Adipose tissue (tissue), 3 donors: ENCODE results near the gene UNC13D. TPM values are rescaled to one million over a fixed set of nuclear protein-coding genes. Genes with fewer than 3 reads are reported as not detected.
A peak's percentile ranks its signal among the peaks of the same experiment; 100 is the strongest.
"Not testable (repeated sequence)": the region's sequence is repeated elsewhere in the genome, so short reads cannot be mapped to it uniquely, and the experiment has no call there.

Source experiments
- H3K27ac ChIP-seq: one replicate; pipeline ENCODE4 v1.5.1; 2013; ENCODE audit warnings: low read depth, low read length
- WGBS, 3 donors: extraction: QIAGEN DNeasy Blood & Tissue Kit; methylation state at CpG; one replicate each; pipeline ENCODE4 v1.1.7; 2013; 5-methylcytosine and 5-hydroxymethylcytosine counted together
- polyA plus RNA-seq, 3 donors: library from polyadenylated mRNA; stranded (reverse); fragments of 200-250 nt; gene quantifications; one replicate each; pipeline ENCODE4 v1.2.3, GENCODE V29; 2013
- donor health status: healthy with polysubstance abuse.
- donor health status: Bipolar disorder and iron deficiency.
- donor health status: healthy.

UNC13D gene
- polyA plus RNA-seq, 3 donors: 6.3 to 13.5 (median 10.1) TPM

DNA sequence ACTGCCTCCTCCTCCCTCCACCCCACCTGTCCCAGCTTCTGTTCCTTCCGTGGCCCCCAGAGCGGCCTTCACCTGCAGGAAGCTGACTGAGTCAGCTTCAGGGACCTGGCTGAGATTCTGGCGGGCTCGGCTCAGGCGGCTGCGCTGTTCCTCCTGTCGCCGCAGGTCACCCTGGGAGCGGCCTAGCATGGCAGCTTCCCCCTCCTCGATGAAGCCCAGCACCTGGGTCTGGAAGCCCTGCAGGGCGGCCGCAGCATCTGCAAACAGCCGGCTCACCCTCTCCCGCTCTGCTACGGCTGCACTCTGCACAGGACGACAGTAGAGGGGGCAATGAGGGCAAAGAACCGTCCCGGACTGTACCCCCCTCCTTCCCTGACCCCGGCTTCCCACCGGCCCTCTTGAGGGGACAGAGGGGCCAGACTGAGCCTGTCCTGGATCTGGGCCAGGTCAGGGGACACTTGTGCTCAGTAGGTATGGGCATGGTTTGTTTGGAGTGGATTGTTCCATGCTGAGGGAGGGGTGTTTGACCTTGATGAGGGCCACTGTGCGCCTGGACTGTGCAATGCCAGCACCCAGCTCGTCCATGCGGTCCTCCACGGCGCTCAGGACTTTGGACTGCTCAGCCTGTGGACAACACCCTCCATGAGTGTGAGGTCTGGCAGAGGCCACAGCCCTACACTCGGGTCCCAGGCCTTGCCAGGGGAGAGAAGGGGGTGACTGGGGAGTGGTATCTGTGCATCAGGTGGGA, 32.2 kb upstream of the UNC13D start:
- 10 to 27% (median 22%) methylated on average over 24 to 26 of the region's 26 CpGs for WGBS, 3 donors
- H3K27ac ChIP-seq: peak overlapping the region; percentile 80

DNA sequence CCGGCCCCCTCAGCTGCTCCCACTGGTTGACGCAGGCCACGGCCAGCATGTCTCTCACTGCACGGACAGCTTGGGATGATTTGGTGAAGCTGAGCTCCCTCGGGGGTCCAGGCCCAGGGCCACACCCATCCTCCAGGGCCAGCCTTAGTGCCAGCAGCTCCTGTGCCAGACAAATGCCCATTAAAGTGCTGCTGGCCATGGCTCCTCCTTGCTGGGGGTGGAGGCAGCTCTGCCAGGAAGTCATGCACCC, 31.7 kb upstream of the UNC13D start:
- H3K27ac ChIP-seq: no peak overlapping the region
- WGBS, 3 donors: 28 to 45% (median 32%) methylated on average over 5 of the region's 5 CpGs

DNA sequence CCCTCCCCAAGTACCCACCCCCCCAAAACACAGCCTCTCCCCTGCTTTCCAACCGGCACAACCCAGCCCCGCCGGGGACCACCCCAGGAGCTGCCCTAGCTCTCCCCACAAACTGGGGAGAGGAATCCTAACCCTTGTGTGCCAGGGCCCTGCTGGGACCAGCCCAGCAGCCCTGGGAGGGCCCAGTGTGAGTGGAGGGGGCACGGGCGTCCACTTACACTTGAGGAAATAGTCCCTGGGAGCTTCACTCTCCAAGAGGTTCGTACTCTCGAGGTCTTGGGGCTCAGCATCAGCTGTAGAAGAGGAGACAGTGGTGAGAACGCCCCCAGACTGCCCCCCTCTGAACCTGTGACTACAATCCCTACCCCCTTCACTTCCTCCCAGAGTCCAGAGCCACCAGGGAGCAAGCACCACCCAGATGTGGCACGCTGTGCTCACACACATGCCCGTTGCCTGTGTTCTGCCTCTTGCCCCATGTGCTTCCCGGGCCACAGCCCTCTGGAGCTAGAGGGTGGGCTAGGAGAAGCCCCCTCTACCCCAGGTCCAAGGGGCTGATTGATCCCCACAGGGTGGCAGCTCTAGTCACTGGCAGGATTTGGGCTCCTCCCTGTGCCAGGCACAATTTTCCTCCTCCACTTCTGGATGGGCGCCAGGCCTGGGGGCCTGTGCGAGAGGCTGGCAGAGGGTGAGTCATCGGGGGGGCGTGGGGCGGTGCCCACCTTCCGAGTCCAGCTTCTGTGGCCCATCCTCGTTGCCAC, 31.2 kb upstream of the UNC13D start:
- no peak overlapping the region for H3K27ac ChIP-seq
- 53 to 67% (median 56%) methylated on average over 16 to 18 of the region's 18 CpGs for WGBS, 3 donors

DNA sequence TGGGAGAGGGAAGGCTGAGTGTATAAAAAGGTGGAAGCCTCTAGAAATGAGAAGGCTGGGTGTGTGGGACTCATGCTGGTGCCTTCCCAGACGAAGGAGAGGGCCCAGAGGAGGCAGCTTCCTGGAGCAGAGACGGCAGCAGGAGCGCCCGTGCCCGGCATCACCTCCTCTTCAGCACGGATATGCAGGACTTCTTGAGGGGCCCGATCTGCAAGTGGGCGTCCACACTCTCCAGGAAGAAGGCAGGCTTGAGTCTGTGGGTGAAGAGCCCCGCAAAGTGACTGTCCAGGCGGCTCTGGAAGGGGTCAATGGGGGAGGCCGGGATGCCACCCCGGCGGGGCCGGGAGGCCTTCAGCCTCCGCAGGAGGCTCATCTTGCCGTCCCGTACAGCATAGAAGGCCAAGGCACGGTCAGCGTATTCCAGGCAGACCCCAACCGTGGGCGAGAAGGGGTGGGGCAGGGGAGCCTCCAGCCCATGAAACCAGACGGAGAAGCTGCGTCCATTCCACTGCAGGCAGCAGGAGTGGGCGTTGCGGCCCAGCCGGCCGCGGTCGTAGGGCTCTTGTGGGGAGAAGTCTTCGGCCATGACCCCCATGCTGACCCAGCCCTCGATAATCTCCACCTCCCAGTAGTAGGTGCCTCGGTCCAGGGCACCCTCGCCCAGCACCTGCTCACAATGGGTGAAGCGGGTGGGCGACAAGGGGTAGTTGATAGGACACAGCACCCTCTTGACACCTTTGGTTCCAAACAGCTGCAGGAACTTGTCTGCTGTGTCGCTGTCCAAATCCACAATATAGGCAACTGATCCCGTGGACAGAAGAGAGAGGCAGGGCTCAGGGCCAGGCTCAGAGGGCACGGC, 30.3 kb upstream of the UNC13D start:
- 86 to 93% (median 90%) methylated on average over 37 to 38 of the region's 38 CpGs for WGBS, 3 donors
- H3K27ac ChIP-seq: no peak overlapping the region

DNA sequence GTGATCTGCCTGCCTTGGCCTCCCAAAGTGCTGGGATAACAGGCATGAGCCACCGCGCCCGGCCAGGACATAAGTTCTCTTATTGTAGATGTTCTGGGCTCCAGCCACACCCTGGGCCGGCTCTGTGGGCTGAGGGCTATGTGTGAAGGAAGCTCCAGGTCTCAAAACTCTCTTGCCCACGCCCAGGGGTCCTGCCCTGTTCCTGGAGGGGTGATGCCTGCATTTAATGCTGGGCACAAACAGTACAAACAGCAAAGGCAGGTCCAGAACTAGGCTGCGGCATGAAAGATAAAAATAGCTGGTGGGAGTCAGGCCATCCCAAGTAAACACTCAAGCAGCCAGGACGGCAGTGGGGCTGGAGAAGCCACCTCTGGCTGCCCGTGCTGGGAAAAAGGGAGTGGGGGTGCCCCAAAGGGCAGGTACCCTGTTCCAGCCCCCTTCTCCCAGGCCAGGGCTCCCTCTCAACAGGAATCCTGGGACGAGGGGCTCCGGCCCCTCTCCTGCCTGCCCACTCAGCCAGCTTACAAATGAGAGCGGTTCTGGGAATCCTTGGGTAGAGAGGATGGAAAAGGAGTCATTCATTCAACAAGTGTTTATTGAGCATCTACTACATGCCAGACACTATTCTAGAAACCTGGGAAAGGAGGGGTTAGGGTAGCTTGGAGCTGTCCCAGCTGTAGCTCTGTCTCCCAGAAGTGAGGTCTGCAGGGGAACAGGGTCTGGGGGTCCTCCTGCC, 29.6 kb upstream of the UNC13D start:
- H3K27ac ChIP-seq: no peak overlapping the region
- WGBS, 3 donors: 59 to 74% (median 71%) methylated on average over 11 of the region's 11 CpGs

DNA sequence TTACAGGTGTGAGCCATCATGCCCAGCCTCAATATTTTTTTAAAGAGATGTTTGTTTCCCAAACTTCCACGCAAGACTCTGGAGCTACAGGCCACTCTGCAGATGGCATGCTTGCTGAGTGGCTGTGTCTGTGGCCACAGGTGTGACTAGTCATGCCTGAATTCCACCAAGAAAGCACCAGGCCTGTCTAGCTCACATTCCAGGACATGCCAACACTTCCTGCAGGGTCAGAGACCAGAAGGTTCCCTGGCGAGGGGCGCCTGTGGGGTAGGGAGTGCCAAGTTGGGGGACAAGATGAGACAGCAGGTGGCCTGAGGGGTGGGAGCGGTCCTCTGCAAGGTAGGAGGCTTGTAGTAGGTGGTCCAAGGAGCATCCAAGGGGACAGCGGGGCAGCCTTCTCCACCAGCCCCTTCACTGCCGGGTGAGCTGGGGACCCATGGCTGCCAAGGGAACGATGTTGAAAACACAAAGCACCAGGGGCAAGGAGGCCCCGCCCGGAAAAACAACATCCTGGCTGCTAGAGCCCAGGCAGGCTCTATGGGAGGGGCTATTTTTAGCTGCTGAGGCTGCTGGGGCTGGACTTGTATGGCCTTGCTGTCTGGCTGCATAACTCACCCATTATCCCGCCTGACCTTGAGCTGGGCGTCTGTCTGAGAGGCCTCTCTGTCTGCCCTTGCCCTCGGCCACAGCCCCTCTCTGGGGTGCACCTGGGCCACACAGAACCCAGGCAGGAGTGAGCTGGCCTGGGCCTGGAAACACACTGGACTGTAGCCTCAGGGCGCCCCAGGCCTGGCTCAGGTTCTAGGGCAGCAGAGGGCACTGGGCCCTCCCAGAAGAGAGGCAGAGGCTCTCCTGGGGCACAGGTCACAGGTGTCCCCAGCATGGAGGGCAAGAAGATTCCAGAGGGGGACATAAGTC, 28.5 kb upstream of the UNC13D start:
- WGBS, 3 donors: 32 to 39% (median 39%) methylated on average over 13 of the region's 13 CpGs
- H3K27ac ChIP-seq: no peak overlapping the region

DNA sequence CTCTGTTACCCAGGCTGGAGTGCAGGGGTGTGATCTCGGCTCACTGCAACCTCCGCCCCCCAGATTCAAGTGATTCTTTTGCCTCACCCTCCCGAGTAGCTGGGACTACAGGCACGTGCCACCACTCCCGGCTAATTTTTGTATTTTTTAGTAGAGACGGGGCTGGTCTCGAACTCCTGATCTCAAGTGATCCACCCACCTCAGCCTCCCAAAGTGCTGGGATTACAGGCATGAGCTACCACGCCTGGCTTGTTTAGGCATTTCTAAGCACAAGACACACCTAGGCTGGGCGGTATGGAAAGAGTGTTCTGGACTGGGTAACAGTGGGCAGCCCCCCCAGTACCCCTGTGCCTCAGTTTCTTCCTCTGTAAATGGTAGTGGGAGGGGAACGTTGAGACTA, 26.0 kb upstream of the UNC13D start:
- H3K27ac ChIP-seq: peak overlapping the region; percentile 58
- WGBS, 3 donors: 61 to 84% (median 69%) methylated on average over 10 of the region's 10 CpGs

DNA sequence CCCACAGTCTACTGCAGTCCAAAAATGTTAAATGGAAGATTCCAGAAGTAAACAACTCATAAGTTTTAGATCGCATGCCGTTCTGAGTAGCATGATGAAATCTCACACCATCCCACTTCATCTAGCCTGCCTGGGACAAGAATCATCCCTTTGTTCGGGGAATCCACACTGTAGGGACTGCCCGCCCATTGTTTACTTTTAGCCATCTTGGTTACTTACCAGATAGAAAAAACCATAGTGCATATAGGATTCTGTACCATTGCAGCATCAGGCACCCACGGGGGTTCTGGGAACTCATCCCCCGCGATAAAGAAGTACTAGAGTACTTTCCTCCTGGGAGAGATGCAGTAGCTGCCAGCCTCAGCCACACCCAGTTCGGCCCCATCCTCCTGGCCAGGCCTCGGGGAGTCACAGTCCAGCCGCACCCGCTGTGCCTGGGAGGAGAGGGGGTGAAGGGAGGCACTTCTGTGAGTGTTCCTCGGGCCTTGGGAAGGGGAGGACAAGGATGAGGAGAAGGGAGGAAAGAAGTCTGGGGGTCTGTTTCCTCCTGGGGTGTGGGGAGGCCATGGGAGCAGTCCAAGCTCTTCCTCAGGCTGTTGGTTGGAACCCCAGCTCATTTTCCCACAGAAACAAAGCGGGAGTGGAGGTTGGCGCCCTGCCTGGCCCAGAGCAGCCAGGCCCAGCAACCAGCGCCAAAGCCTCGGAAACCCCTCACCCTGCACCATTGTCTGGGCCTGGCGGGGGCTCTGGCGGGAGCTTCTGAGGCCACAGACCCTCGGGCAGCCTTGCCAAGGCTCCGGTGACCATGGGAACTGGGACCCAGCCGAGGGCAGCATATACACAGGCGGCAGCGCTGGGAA, 25.3 kb upstream of the UNC13D start:
- 41 to 65% (median 45%) methylated on average over 23 of the region's 23 CpGs for WGBS, 3 donors
- H3K27ac ChIP-seq: peak overlapping the region; percentile 58

DNA sequence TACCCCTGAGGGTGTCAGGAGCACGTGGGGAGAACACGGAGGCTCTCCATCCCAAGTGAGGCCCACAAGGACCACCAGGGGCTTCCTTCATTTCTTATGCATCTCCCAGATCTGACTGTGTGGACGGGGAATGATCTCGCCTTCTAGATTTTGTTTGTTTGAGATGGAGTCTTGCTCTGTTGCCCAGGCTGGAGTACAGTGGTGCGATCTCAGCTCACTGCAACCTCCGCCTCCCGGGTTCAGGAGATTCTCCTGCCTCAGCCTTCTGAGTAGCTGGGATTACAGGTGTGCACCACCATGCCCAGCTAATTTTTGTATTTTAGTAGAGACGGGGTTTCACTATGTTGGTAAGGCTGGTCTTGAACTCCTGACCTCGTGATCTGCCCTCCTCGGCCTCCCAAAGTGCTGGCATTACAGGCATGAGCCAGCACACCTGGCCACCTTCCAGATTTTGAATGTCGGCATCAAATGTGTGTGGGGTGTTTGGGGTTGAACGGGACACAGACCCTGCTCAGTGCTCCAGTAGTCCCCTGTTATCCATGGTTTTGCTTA, 24.6 kb upstream of the UNC13D start:
- 82 to 85% (median 85%) methylated on average over 12 of the region's 12 CpGs for WGBS, 3 donors

DNA sequence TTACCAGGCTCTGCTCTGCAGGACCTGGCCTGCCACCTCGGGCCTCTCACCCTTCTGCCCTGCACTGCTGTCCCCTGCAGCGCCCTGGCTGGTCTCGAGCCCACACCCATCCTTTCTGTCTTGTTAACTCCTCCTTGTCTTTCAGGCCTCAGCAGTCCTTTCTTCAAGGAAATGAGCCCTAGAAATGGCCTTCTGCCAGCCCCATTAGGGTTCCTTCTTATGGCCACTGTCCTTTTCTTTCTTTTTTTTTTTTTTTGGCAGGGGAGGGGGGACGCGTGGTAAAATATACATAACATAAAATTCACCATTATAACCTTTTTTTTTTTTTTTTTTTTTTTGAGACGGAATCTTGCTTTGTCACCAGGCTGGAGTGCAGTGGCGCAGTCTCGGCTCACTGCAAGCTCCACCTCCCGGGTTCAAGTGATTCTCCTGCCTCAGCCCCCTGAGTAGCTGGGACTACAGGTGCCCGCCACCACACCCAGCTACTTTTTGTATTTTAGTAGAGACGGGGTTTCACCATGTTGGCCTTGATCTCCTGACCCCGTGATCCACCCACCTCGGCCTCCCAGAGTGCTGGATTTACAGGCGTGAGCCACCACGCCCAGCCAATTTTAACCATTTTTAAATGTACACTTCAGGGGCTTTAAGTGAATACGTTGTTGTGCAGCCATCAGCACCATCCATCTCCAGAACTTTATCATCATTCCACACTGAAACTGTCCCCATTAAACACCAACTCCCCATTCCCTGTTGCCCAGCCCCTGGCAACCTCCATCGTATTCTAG, 21.4 kb upstream of the UNC13D start:
- not testable (repeated sequence) for H3K27ac ChIP-seq
- WGBS, 3 donors: 83 to 85% (median 84%) methylated on average over 14 to 17 of the region's 17 CpGs

More for the DNA sequence above, 24.6 kb upstream of the UNC13D start:
- not testable (repeated sequence) for H3K27ac ChIP-seq

DNA sequence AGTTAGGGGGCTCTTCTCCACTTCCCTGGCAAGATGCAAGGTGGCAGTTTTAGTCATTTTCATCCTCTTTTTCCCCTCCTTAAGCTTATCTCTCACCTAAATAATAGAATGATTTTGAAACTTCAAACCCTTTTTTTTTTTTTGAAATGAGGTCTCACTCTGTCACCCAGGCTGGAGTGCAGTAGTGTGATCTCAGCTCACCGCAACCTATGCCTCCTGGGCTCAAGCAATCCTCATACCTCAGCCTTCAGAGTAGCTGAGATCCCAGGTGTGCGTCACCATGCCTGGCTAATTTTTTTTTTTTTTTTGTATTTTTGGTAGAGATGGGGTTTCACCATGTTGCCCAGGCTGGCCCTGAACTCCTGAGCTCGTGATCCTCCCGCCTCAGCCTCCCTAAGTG, 20.7 kb upstream of the UNC13D start:
- not testable (repeated sequence) for H3K27ac ChIP-seq
- 75 to 86% (median 85%) methylated on average over 4 of the region's 4 CpGs for WGBS, 3 donors

DNA sequence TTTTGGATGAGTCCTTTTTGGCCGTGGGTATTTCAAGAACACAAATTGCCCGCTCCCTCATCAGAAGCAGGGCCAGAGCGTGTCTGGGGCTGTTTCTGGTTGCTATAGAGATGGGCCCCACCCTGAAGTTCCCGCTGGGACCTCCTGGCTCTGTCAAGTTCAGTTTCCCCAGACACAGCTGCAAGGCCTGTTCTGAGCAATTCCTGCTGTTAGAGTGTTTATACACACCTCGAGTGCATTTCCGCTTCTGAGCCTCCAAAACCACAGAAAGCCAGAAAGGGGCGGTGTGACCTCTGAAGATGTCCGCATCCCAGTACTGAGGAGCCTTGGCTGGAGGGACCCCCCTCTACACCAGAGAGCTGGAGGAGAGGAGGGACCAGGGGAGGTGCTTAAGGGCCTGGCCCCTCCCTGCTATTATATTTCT, 20.3 kb upstream of the UNC13D start:
- WGBS, 3 donors: 13 to 67% (median 27%) methylated on average over 8 of the region's 8 CpGs
- no peak overlapping the region for H3K27ac ChIP-seq

DNA sequence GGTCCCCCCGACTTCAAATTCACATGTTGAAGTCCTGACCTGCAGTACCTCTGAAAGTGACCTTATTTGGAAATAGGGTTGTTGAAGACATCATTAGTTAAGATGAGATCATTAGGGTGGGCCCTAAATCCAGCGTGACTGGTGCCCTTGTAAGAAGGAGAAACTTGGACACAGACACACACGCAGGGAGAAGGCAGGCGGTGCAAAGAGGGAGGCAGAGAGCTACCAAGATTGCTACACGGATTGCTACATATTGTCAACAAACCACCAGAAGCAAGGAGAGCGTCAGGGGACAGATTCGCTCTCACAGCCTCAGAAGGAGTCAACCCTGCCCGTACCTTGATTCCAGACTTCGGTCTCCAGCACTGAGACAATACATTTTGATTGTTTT, 17.7 kb upstream of the UNC13D start:
- WGBS, 3 donors: 59 to 85% (median 66%) methylated on average over 9 of the region's 9 CpGs
- H3K27ac ChIP-seq: no peak overlapping the region

DNA sequence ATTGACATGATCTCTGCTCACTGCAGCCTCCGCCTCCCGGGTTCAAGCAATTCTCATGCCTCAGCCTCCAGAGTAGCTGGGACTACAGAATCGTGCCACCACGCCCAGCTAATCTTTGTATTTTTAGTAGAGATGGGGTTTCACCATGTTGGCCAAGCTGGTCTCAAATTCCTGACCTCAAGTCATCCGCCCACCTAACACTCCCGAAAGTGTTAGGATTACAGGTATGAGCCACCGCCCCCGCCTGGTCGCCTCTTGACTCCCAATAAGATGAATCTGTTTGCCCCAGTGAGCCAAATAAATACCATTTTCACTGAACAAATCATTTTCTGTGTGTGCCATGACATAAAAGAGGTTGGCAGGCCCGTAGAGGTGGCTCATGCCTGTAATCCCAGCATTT, 15.2 kb upstream of the UNC13D start:
- not testable (repeated sequence) for H3K27ac ChIP-seq
- WGBS, 3 donors: 86 to 89% (median 88%) methylated on average over 10 of the region's 10 CpGs

DNA sequence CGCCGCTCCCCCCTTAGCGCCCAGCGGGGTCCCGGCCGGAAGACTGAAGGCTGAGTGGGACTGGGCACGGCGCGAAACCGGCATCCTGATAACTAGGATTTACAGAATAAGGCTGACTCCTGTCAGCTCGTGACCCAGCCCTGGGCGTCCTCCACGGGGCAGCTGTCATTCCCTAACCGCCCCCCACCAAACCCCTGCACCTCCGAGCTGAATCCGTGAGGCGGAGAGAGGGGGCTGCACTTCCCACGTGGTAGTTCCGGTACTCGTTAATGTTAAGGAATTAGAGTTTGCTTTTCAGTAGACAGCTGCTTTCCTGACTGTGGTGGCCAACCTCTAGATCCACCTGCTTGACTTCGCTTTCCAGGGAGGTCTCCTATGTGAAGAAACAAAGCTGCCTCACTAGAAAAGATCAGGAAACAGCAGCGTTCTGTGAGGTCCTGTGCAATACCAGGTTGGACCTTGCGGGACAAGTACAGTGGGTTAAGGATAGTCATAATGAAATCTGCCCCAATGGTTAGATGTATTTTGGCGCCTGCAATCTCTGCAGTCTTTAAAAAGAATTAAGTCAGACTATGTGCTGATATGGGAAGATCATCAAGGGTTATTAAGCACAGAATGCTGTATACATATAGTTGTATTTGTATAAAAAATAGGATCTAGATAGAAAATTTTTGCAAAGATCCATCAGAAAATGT, 12.0 kb upstream of the UNC13D start:
- H3K27ac ChIP-seq: peak overlapping the region; percentile 53
- WGBS, 3 donors: 1 to 2% (median 1%) methylated on average over 15 to 24 of the region's 24 CpGs
